BE2C (cell line): ENCODE data around the gene BTNL9.
A peak's percentile ranks its signal among the peaks of the same experiment; 100 is the strongest.

Experiments
- DNase-seq: peaks from one replicate; pipeline ENCODE4 v3.0.0-alpha.2; 2020
- H3K27me3 ChIP-seq: fragments of 250-450 bp; sonication (Bioruptor Pico); 2 replicates; pipeline ENCODE4 v1.5.1; 2020; ENCODE audit warnings: mild to moderate bottlenecking
- H3K36me3 ChIP-seq: fragments of 250-450 bp; sonication (Bioruptor Pico); 2 replicates; pipeline ENCODE4 v1.5.1; 2020; ENCODE audit warnings: mild to moderate bottlenecking
- H3K4me1 ChIP-seq: fragments of 250-450 bp; sonication (Bioruptor Pico); 2 replicates; pipeline ENCODE4 v1.5.1; 2020
- H3K4me3 ChIP-seq: 2 replicates; pipeline ENCODE4 v1.5.1; 2011; ENCODE audit warnings: low read depth, low read length
- H3K9me3 ChIP-seq: fragments of 250-450 bp; sonication (Bioruptor Pico); 2 replicates; pipeline ENCODE4 v1.5.1; 2020
- TF ChIP-seq, protein P1 (sequence below): IDR thresholded peaks from 2 replicates; pipeline ENCODE4 v1.5.1; 2012; ENCODE audit warnings: mild to moderate bottlenecking, low read depth, low read length

BTNL9 gene

DNA sequence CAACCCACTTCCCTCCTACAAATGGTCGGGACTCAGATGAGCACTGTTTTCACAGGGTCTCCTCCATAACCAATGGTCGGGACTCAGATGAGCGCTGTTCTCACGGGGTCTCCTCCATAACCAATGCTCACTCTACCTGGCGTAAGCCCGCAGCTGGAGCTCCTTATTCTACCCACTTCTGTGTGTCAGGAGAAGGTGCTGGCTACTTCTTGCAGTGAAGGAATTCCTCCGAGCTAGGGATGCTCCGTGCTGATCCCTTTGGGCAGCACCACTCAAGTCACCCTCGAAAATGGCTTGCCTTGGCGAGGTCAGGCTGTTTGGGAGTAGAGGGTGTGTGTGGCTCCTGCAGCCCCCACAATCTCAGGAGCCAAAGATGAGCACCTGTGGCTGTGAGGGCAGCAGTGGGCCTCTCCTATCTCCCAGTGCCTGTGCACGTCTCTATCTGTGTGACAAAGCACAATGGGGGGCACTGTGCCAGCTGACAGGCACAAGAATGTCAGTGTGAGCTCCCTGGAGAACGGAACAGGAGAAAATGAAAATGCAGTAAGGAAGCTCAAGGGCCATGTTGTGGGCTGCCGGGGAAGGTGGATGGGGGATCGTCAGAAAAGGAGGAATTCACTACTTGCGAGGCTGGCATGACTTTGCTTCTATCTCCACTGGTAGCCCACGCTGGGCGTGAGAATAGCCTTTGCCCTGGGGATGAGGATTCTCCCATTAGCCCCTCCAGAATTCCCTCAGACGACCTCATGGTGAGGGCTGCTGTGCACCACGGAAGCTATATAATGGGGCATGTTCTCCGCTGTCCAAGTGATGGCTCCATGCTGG, 3.9 kb upstream of the BTNL9 start:
- H3K4me1 ChIP-seq: no peaks in the 10 kb centered on the region
- no peaks in the 10 kb centered on the region for H3K36me3 ChIP-seq
- TF ChIP-seq, protein P1, sequence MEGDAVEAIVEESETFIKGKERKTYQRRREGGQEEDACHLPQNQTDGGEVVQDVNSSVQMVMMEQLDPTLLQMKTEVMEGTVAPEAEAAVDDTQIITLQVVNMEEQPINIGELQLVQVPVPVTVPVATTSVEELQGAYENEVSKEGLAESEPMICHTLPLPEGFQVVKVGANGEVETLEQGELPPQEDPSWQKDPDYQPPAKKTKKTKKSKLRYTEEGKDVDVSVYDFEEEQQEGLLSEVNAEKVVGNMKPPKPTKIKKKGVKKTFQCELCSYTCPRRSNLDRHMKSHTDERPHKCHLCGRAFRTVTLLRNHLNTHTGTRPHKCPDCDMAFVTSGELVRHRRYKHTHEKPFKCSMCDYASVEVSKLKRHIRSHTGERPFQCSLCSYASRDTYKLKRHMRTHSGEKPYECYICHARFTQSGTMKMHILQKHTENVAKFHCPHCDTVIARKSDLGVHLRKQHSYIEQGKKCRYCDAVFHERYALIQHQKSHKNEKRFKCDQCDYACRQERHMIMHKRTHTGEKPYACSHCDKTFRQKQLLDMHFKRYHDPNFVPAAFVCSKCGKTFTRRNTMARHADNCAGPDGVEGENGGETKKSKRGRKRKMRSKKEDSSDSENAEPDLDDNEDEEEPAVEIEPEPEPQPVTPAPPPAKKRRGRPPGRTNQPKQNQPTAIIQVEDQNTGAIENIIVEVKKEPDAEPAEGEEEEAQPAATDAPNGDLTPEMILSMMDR: no peak
- no peaks in the 10 kb centered on the region for H3K9me3 ChIP-seq
- no peak for DNase-seq
- peaks cover 17% of the 10 kb centered on the region for H3K27me3 ChIP-seq
- H3K4me3 ChIP-seq: no peak overlapping the region

DNA sequence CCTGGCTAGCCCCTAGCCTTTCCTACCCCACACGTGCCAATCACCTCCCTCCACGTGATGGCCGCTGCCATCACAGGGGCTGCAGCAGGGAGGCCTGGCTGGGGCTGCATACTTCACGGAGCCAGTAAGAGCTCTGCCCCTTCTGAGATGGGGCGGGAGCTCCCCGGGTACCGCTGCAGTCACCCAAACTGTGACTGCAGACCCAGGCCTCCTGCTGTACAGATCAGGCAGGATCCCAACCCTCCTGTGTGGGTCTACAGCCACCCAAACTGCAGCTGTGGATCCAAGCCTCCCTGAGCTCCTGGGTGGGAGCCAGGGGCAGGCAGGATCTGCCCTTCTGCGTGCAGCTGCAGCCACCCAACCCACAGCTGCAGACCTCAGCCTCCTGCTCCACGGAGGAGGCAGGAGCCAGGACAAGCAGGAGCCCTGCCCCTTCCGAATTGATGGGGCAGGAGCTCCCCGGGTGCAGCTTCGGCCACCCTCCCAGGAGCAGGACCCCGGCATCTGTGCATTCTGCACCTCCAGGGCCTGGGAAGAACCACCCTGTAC, 3.2 kb upstream of the BTNL9 start:
- no peaks in the 10 kb centered on the region for H3K9me3 ChIP-seq
- H3K27me3 ChIP-seq: peaks cover 24% of the 10 kb centered on the region
- no peak for DNase-seq
- H3K4me1 ChIP-seq: no peaks in the 10 kb centered on the region
- TF ChIP-seq, protein P1: no peak
- no peak overlapping the region for H3K4me3 ChIP-seq
- no peaks in the 10 kb centered on the region for H3K36me3 ChIP-seq

DNA sequence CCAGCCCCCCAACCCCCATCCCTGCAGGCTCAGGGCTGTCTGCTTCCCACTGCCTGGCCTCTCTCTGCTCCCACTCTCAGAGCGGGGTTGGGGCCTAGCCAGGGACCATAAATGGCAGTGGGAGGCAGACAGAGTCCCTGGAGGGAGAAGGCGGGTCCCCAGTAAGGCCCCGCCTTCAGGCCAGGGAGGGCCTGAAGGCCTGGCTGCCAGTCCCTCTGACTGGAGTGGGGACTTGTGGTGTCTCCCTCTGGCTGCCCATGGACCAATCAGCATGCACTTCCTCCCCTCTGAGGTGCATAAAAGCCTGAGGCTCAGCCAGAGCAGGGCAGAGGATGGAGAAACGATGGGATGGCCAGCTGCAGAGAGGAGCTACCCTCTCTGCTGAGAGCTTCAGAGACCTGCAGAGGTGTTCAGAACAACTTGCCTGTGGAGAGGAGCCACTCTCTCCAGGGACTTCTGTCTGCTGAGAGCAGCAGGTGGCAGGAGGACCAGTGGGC, 2.7 kb upstream of the BTNL9 start:
- TF ChIP-seq, protein P1: no peak
- no peaks in the 10 kb centered on the region for H3K9me3 ChIP-seq
- H3K27me3 ChIP-seq: peaks cover 29% of the 10 kb centered on the region
- no peak overlapping the region for H3K4me3 ChIP-seq
- peak; percentile 41 for DNase-seq
- no peaks in the 10 kb centered on the region for H3K4me1 ChIP-seq
- no peaks in the 10 kb centered on the region for H3K36me3 ChIP-seq

DNA sequence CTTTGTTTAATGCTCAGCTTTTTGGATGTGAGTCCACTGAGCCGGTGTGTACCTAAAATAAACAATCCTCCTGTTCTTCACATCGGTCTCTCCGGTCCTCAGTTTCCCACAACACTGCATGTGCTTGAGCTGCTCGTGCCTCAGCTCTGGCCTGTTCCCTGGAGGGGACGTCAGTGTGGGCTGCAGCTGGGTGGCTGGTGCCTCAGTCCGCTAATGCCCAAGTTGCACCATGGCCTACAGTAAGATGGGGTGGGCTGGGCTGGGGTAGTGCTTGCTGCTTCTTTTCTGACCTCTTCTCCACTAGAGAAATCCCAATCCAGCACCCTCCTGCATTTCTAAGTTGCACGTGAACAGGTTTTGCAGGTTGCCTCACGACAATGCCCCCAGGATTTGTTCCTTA, 595 bp upstream of the BTNL9 start:
- Histone ChIP-seq H3K4me1 (no peaks in the 10 kb centered on the region), H3K36me3 (no peaks in the 10 kb centered on the region), H3K9me3 (no peaks in the 10 kb centered on the region), H3K27me3 (peaks cover 34% of the 10 kb centered on the region), H3K4me3 (no peak overlapping the region)
- no peak for DNase-seq
- TF ChIP-seq, protein P1: no peak

DNA sequence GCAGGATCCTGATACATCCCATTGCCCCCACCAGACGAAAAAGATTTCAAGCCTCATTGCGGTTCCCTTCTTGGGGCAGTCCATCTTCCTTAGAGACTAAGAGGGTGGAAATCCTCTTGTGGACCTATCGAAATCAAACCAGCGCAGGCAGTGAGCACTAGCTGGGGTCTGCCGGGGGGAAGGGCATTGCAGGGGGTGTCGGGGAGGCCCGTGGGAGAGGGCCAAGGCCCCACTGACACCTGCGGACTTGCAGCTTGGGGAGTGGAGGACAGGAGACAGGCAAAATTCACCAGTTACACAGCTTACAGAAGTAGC, 522 bp downstream of the BTNL9 start:
- no peak for DNase-seq
- no peaks in the 10 kb centered on the region for H3K4me1 ChIP-seq
- H3K36me3 ChIP-seq: no peaks in the 10 kb centered on the region
- no peak overlapping the region for H3K4me3 ChIP-seq
- H3K9me3 ChIP-seq: no peaks in the 10 kb centered on the region
- peaks cover 34% of the 10 kb centered on the region for H3K27me3 ChIP-seq
- TF ChIP-seq, protein P1: no peak

DNA sequence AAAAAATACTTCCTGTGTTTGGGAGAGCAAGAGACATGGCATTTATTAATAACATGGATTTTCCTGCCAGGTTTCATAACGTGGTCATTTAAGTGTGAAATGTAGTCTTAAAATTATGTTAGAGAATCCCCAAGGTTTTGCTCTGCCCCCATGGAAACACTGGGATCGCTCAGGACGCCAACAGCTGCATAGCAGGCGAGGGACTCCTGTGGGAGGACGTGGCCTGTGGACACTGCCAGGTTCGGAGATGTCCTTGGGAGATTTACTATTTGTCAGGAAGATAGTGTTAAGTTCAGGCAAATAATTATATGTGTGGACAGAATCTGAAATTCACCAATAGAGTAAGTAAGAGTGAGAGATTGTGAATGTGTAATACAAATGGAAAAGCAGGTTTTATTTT, 977 bp downstream of the BTNL9 start:
- H3K27me3 ChIP-seq: peaks cover 34% of the 10 kb centered on the region
- no peak for DNase-seq
- H3K9me3 ChIP-seq: no peaks in the 10 kb centered on the region
- H3K4me3 ChIP-seq: no peak overlapping the region
- TF ChIP-seq, protein P1: no peak
- H3K4me1 ChIP-seq: no peaks in the 10 kb centered on the region
- H3K36me3 ChIP-seq: no peaks in the 10 kb centered on the region
